Measurements from ENCODE around the gene GRM7.

The GRM7 gene

GRCh38 chr3:7789324-7789723, 928.4 kb downstream of the GRM7 start:
- Histone ChIP-seq H3K4me1 (ENCODE audit: control insufficient read depth in 1 of 2, insufficient read depth in 2 of 2, low read length in 2 of 2) (no peaks in the 10 kb centered on the region), H3K27ac (ENCODE audit: low read depth, low read length) (no peak overlapping the region), H3K9ac (ENCODE audit: low read depth in 1 of 2, low read length in 2 of 2) (no peak overlapping the region), H3K4me3 (ENCODE audit: low read depth in 1 of 2, low read length in 2 of 2) (no peak overlapping the region), H3K36me3 (ENCODE audit: control insufficient read depth in 1 of 2, insufficient read depth in 2 of 2, low read length in 2 of 2) (no peaks in the 10 kb centered on the region), H3K9me3 (ENCODE audit: control insufficient read depth in 1 of 2, low read length in 2 of 2) (no peaks in the 10 kb centered on the region), H3K27me3 (ENCODE audit: control insufficient read depth in 1 of 2, insufficient read depth in 2 of 2, low read length in 2 of 2) (no peaks in the 10 kb centered on the region)

- no peaks in the 10 kb centered on the region for H3K9me3 ChIP-seq (ENCODE audit: control insufficient read depth in 1 of 2, low read length in 2 of 2)
- no peaks in the 10 kb centered on the region for H3K36me3 ChIP-seq (ENCODE audit: control insufficient read depth in 1 of 2, insufficient read depth in 2 of 2, low read length in 2 of 2)
- H3K4me1 ChIP-seq (ENCODE audit: control insufficient read depth in 1 of 2, insufficient read depth in 2 of 2, low read length in 2 of 2), result no peaks in the 10 kb centered on the region
- H3K9ac ChIP-seq (ENCODE audit: low read depth in 1 of 2, low read length in 2 of 2), result no peak overlapping the region
- H3K27me3 ChIP-seq (ENCODE audit: control insufficient read depth in 1 of 2, insufficient read depth in 2 of 2, low read length in 2 of 2), result no peaks in the 10 kb centered on the region
- no peak overlapping the region for H3K4me3 ChIP-seq (ENCODE audit: low read depth in 1 of 2, low read length in 2 of 2)
- no peak overlapping the region for H3K27ac ChIP-seq (ENCODE audit: low read depth, low read length)
Measured at GRCh38 chr3:7790141-7790540, 929.2 kb downstream of the GRM7 start.
